Right lung (tissue), 5 donors: ENCODE results near the gene HS6ST3. TPM values are rescaled to one million over a fixed set of nuclear protein-coding genes. Genes with fewer than 3 reads are reported as not detected.

ENCODE experiments used
- DNase-seq, 2 donors: peaks; one replicate each; pipeline ENCODE4 v3.0.0-alpha.2; 2013
- polyA plus RNA-seq, 5 donors: library from polyadenylated mRNA; unstranded; fragments of 120-200 nt; gene quantifications; one replicate each; pipeline versions ENCODE4 v1.2.1 to v1.2.3, GENCODE V29; 2013; ENCODE audit warnings: inconsistent platforms in 1 of 5, low replicate concordance in 1 of 5; ENCODE audit not compliant: insufficient read length in 5 of 5, insufficient read depth in 1 of 5

HS6ST3 gene
- polyA plus RNA-seq, 5 donors, result 0.05 to 0.10 (median 0.07) TPM

- no peak for DNase-seq
Measured at GRCh38 chr13:96834626-96835025, 744.7 kb downstream of the HS6ST3 start.

GRCh38 chr13:96835546-96835945, 745.6 kb downstream of the HS6ST3 start:
- no peak for DNase-seq

GRCh38 chr13:96836733-96837132, 746.8 kb downstream of the HS6ST3 start:
- DNase-seq, result no peak

- DNase-seq, result no peak
Measured at GRCh38 chr13:96837809-96838208, 747.9 kb downstream of the HS6ST3 start.

- no peak for DNase-seq
Measured at GRCh38 chr13:96844195-96844594, 754.3 kb downstream of the HS6ST3 start.

- no peak for DNase-seq
Measured at GRCh38 chr13:96844616-96845015, 754.7 kb downstream of the HS6ST3 start.

- DNase-seq, result no peak
Measured at GRCh38 chr13:96848286-96848685, 758.4 kb downstream of the HS6ST3 start.

- DNase-seq, result no peak
Measured at GRCh38 chr13:96849091-96849490, 759.2 kb downstream of the HS6ST3 start.

- no peak for DNase-seq
Measured at GRCh38 chr13:96850538-96851145, 760.7 kb downstream of the HS6ST3 start.

GRCh38 chr13:96851856-96852445, 762.0 kb downstream of the HS6ST3 start:
- DNase-seq, result no peak

- no peak for DNase-seq
Measured at GRCh38 chr13:96858133-96858826, 768.4 kb downstream of the HS6ST3 start.

- DNase-seq, result no peak
Measured at GRCh38 chr13:96860882-96861281, 771.0 kb downstream of the HS6ST3 start.

- no peak for DNase-seq
Measured at GRCh38 chr13:96862093-96862492, 772.2 kb downstream of the HS6ST3 start.

GRCh38 chr13:96862999-96863398, 773.1 kb downstream of the HS6ST3 start:
- DNase-seq, result no peak

- DNase-seq, result no peak
Measured at GRCh38 chr13:96871469-96871868, 781.6 kb downstream of the HS6ST3 start.

- DNase-seq, result no peak
Measured at GRCh38 chr13:96880419-96880818, 790.5 kb downstream of the HS6ST3 start.

Other genes with a start within 250 kb of the HS6ST3 start
- gene UGGT2, start 36.7 kb upstream of the HS6ST3 start, polyA plus RNA-seq, result 10 to 100 TPM; 29.7 to 56.2 (median 45.1) TPM